IPS-11a (cell line): ENCODE data around the gene CRIP2.

Source experiments
- H3K4me3 ChIP-seq: one replicate; pipeline ENCODE4 v1.5.1; 2013; ENCODE audit warnings: low read depth, low read length, control low read depth

Gene CRIP2

GRCh38 chr14:105497671-105498429 is 23.2 kb downstream of the CRIP2 start:
- no peak overlapping the region for H3K4me3 ChIP-seq

- no peak overlapping the region for H3K4me3 ChIP-seq
These were observed 24.0 kb downstream of the CRIP2 start for GRCh38 chr14:105498430-105499255.

- H3K4me3 ChIP-seq = no peak overlapping the region
These were observed 24.8 kb downstream of the CRIP2 start for GRCh38 chr14:105499256-105500035.

- no peak overlapping the region for H3K4me3 ChIP-seq
These were observed 25.6 kb downstream of the CRIP2 start for GRCh38 chr14:105500036-105500725.

GRCh38 chr14:105500726-105501101 is 26.1 kb downstream of the CRIP2 start:
- no peak overlapping the region for H3K4me3 ChIP-seq

- H3K4me3 ChIP-seq = no peak overlapping the region
These were observed 27.1 kb downstream of the CRIP2 start for GRCh38 chr14:105501504-105502291.

GRCh38 chr14:105502446-105503295 is 28.1 kb downstream of the CRIP2 start:
- no peak overlapping the region for H3K4me3 ChIP-seq

- H3K4me3 ChIP-seq = no peak overlapping the region
These were observed 28.6 kb downstream of the CRIP2 start for GRCh38 chr14:105503296-105503640.

GRCh38 chr14:105503935-105504692 is 29.5 kb downstream of the CRIP2 start:
- no peak overlapping the region for H3K4me3 ChIP-seq

GRCh38 chr14:105505101-105505500 is 30.5 kb downstream of the CRIP2 start:
- H3K4me3 ChIP-seq = no peak overlapping the region

- no peak overlapping the region for H3K4me3 ChIP-seq
These were observed 32.6 kb downstream of the CRIP2 start for GRCh38 chr14:105507247-105507646.

- H3K4me3 ChIP-seq = no peak overlapping the region
These were observed 33.4 kb downstream of the CRIP2 start for GRCh38 chr14:105508069-105508468.

GRCh38 chr14:105508601-105509000 is 34.0 kb downstream of the CRIP2 start:
- H3K4me3 ChIP-seq = no peak overlapping the region

- H3K4me3 ChIP-seq = no peak overlapping the region
These were observed 42.5 kb downstream of the CRIP2 start for GRCh38 chr14:105517096-105517495.

GRCh38 chr14:105519946-105520698 is 45.5 kb downstream of the CRIP2 start:
- no peak overlapping the region for H3K4me3 ChIP-seq

- H3K4me3 ChIP-seq = no peak overlapping the region
These were observed 50.7 kb downstream of the CRIP2 start for GRCh38 chr14:105525326-105525725.

GRCh38 chr14:105525861-105526775 is 51.5 kb downstream of the CRIP2 start, which contains the start of gene TMEM121:
TSS of gene TMEM121 (plus strand) at chr14:105526583. CDS start at chr14:105528835, 2,252 bp downstream.
- H3K4me3 ChIP-seq = peak within 1 kb of the TSS; percentile 28
